GM23338 (cell line): ENCODE data around the gene APP. TPM values are rescaled to one million over a fixed set of nuclear protein-coding genes. Genes with fewer than 3 reads are reported as not detected.

Experiments
- ATAC-seq: fragments of 200-7000 bp; cut with Tn5 transposase; 3 replicates; pipeline ENCODE4 v1.9.1; 2020
- DNase-seq: peaks from one replicate; pipeline ENCODE4 v3.0.0-alpha.2; 2015; ENCODE audit warnings: low spot score
- H2AFZ ChIP-seq: fragments of 200-600 bp; sonication (generic); 2 replicates; pipeline ENCODE4 v1.8.0; 2016; ENCODE audit warnings: antibody characterized with exemption, mild to moderate bottlenecking, moderate library complexity
- H3F3A ChIP-seq: fragments of 200-600 bp; sonication (generic); replicated peaks from 2 replicates; pipeline ENCODE4 v1.8.0; 2017; ENCODE audit warnings: antibody characterized with exemption, mixed run types, low read depth
- H3K27ac ChIP-seq: fragments of 200-600 bp; sonication (generic); 2 replicates; pipeline ENCODE4 v1.6.1; 2016; ENCODE audit warnings: low read depth
- H3K27me3 ChIP-seq: fragments of 200-600 bp; sonication (generic); 2 replicates; pipeline ENCODE4 v1.8.0; 2016; ENCODE audit warnings: mild to moderate bottlenecking, mixed run types, moderate library complexity; ENCODE audit not compliant: insufficient read depth
- H3K36me3 ChIP-seq: fragments of 200-600 bp; sonication (generic); 2 replicates; pipeline ENCODE4 v1.8.0; 2016; ENCODE audit warnings: mild to moderate bottlenecking; ENCODE audit not compliant: insufficient read depth
- H3K4me1 ChIP-seq: fragments of 200-600 bp; sonication (generic); 2 replicates; pipeline ENCODE4 v1.8.0; 2016; ENCODE audit warnings: mild to moderate bottlenecking, moderate library complexity; ENCODE audit not compliant: insufficient read depth
- H3K4me2 ChIP-seq: fragments of 200-600 bp; sonication (generic); 2 replicates; pipeline ENCODE4 v1.7.1; 2017; ENCODE audit warnings: mixed run types
- H3K4me3 ChIP-seq: fragments of 200-600 bp; sonication (generic); 2 replicates; pipeline ENCODE4 v1.6.1; 2016; ENCODE audit warnings: mixed run types
- H3K79me2 ChIP-seq: fragments of 200-600 bp; sonication (generic); replicated peaks from 2 replicates; pipeline ENCODE4 v1.8.0; 2017; ENCODE audit warnings: mild to moderate bottlenecking; ENCODE audit not compliant: insufficient read depth
- H3K9me2 ChIP-seq: fragments of 200-600 bp; sonication (generic); 2 replicates; pipeline ENCODE4 v1.8.0; 2017; ENCODE audit not compliant: insufficient read depth
- H4K20me1 ChIP-seq: fragments of 200-600 bp; sonication (generic); replicated peaks from 2 replicates; pipeline ENCODE4 v1.8.0; 2017; ENCODE audit warnings: mild to moderate bottlenecking; ENCODE audit not compliant: insufficient read depth
- H3K27ac Mint-ChIP-seq: 2 replicates; pipeline ENCODE4 v1.8.0; 2020; ENCODE audit warnings: inconsistent platforms, mild to moderate bottlenecking, moderate library complexity, mixed read lengths
- H3K27me3 Mint-ChIP-seq: 3 replicates; pipeline ENCODE4 v1.8.0; 2022; ENCODE audit warnings: low read depth, mild to moderate bottlenecking, moderate library complexity, mixed read lengths, inconsistent platforms; ENCODE audit not compliant: insufficient read depth, poor library complexity
- H3K36me3 Mint-ChIP-seq: 3 replicates; pipeline ENCODE4 v1.8.0; 2021; ENCODE audit warnings: low read depth, mild to moderate bottlenecking, inconsistent platforms, moderate library complexity, mixed read lengths
- H3K4me1 Mint-ChIP-seq: 3 replicates; pipeline ENCODE4 v1.8.0; 2020; ENCODE audit warnings: mild to moderate bottlenecking, inconsistent platforms, mixed read lengths
- H3K4me3 Mint-ChIP-seq: 3 replicates; pipeline ENCODE4 v1.8.0; 2021; ENCODE audit warnings: moderate library complexity, mild to moderate bottlenecking, inconsistent platforms, mixed read lengths
- H3K9me3 Mint-ChIP-seq: 3 replicates; pipeline ENCODE4 v1.8.0; 2020; ENCODE audit warnings: moderate library complexity, mild to moderate bottlenecking, inconsistent platforms, mixed read lengths
- CREB1 ChIP-seq: fragments of 250-450 bp; sonication (Bioruptor Pico); IDR thresholded peaks from 2 replicates; pipeline ENCODE4 v1.5.0; 2020; ENCODE audit warnings: low read depth, mild to moderate bottlenecking, moderate library complexity
- EZH2 ChIP-seq: fragments of 200-600 bp; sonication (generic); IDR thresholded peaks from one replicate; pipeline ENCODE4 v1.8.0; 2017; ENCODE audit warnings: antibody characterized with exemption, mild to moderate bottlenecking, low read depth; ENCODE audit not compliant: unreplicated experiment
- polyA plus RNA-seq: library from polyadenylated mRNA; unstranded; fragments of >200 nt; fragmentation: Nextera tagmentation; extraction: Ambion mirVana; gene quantifications from 2 replicates; pipeline ENCODE4 v1.2.1, GENCODE V29; 2016
- total RNA-seq: library from RNA; depleted of rRNA; stranded (reverse); fragments of >200 nt; shearing (Covaris generic); gene quantifications from 2 replicates; pipeline ENCODE4 v1.2.3, GENCODE V29; 2014
- TF ChIP-seq, protein P1 (sequence below): fragments of 250-450 bp; sonication (Bioruptor Pico); IDR thresholded peaks from 2 replicates; pipeline ENCODE4 v1.5.0; 2020; ENCODE audit warnings: mild to moderate bottlenecking, moderate library complexity
- TF ChIP-seq, protein P2 (sequence below): IDR thresholded peaks from 2 replicates; pipeline ENCODE4 v1.6.1; 2016; ENCODE audit warnings: antibody characterized with exemption

The APP gene
- total and polyA plus RNA-seq, 2 experiments from 2014 or later = 69.4 to 444 TPM

DNA sequence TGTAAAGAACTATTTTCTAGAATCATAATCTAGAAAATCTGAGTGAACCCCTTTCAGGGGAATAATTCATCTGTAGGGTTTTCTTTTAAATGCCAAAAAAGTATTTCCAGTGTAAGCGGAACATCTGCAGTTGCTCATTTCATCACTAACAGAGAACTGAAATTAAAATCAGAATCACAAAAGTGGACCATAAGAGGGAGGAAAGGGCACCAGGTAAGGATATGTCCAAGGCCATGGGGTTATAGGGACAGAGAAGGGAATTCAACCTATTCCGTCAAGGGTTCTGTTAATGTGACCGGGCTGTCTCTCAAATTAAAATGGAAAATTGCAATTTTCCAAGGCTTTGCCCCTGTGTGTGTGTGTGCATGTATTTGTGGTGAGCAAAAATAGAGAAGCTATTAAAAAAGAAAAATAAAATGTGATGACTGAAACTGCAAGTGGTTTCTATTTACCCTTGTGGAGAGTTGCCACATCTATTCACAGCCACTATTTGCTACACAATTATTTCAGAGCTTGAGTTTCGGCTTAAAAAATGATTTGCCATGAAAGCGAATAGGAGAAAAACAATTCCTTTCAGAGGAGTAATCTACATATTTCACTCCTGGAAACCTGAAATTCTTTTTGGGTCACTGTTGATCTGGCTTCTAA, 53.1 kb downstream of the APP start (continued):
- TF ChIP-seq, protein P1, sequence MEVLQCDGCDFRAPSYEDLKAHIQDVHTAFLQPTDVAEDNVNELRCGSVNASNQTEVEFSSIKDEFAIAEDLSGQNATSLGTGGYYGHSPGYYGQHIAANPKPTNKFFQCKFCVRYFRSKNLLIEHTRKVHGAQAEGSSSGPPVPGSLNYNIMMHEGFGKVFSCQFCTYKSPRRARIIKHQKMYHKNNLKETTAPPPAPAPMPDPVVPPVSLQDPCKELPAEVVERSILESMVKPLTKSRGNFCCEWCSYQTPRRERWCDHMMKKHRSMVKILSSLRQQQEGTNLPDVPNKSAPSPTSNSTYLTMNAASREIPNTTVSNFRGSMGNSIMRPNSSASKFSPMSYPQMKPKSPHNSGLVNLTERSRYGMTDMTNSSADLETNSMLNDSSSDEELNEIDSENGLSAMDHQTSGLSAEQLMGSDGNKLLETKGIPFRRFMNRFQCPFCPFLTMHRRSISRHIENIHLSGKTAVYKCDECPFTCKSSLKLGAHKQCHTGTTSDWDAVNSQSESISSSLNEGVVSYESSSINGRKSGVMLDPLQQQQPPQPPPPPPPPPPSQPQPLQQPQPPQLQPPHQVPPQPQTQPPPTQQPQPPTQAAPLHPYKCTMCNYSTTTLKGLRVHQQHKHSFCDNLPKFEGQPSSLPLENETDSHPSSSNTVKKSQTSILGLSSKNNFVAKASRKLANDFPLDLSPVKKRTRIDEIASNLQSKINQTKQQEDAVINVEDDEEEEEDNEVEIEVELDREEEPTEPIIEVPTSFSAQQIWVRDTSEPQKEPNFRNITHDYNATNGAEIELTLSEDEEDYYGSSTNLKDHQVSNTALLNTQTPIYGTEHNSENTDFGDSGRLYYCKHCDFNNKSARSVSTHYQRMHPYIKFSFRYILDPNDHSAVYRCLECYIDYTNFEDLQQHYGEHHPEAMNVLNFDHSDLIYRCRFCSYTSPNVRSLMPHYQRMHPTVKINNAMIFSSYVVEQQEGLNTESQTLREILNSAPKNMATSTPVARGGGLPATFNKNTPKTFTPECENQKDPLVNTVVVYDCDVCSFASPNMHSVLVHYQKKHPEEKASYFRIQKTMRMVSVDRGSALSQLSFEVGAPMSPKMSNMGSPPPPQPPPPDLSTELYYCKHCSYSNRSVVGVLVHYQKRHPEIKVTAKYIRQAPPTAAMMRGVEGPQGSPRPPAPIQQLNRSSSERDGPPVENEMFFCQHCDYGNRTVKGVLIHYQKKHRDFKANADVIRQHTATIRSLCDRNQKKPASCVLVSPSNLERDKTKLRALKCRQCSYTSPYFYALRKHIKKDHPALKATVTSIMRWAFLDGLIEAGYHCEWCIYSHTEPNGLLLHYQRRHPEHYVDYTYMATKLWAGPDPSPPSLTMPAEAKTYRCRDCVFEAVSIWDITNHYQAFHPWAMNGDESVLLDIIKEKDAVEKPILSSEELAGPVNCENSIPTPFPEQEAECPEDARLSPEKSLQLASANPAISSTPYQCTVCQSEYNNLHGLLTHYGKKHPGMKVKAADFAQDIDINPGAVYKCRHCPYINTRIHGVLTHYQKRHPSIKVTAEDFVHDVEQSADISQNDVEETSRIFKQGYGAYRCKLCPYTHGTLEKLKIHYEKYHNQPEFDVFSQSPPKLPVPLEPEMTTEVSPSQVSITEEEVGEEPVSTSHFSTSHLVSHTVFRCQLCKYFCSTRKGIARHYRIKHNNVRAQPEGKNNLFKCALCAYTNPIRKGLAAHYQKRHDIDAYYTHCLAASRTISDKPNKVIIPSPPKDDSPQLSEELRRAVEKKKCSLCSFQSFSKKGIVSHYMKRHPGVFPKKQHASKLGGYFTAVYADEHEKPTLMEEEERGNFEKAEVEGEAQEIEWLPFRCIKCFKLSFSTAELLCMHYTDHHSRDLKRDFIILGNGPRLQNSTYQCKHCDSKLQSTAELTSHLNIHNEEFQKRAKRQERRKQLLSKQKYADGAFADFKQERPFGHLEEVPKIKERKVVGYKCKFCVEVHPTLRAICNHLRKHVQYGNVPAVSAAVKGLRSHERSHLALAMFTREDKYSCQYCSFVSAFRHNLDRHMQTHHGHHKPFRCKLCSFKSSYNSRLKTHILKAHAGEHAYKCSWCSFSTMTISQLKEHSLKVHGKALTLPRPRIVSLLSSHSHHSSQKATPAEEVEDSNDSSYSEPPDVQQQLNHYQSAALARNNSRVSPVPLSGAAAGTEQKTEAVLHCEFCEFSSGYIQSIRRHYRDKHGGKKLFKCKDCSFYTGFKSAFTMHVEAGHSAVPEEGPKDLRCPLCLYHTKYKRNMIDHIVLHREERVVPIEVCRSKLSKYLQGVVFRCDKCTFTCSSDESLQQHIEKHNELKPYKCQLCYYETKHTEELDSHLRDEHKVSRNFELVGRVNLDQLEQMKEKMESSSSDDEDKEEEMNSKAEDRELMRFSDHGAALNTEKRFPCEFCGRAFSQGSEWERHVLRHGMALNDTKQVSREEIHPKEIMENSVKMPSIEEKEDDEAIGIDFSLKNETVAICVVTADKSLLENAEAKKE (CRISPR knock-in tag) = no peak

DNA sequence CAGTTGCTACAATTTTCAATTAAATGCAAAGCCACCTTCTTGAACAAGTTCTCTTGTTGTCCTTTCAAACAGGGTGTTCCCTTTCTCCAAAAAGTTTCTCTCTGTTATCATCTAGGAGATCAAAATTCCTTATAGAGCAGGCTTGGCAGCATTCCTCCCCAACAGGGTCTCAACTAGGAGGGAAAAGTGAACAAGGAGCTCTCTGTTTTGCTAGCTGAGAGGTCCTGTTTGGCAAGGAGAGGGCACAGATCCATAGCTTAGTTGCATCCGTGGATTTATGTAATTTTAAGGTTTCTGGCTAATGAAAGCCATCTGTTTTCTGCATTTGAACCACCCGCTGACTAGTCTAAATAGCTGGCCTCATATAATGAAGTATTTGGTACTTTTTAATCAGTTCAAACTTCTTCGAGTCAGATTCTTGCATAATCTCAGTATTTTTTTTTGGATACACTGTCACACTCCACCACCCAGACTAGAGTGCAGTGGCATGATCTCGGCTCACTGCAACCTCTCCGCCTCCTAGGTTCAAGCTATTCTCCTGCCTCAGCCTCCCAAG, 54.0 kb downstream of the APP start:
- Histone ChIP-seq H3K27ac (peak overlapping the region; percentile 77), H4K20me1 (peaks cover 23% of the 10 kb centered on the region), H3K9me2 (no peaks in the 10 kb centered on the region), H3K4me1 (peaks cover 81% of the 10 kb centered on the region), H3K4me3 (no peak overlapping the region), H3F3A (no peaks in the 10 kb centered on the region), H2AFZ (no peak overlapping the region), H3K27me3 (no peaks in the 10 kb centered on the region), H3K36me3 (no peaks in the 10 kb centered on the region), H3K79me2 (peaks cover 100% of the 10 kb centered on the region), H3K4me2 (peak overlapping the region; percentile 27; the same call in 1 of the 2 replicates)
- ATAC-seq (peak; percentile 57), DNase-seq (peak; percentile 76)
- H3K36me3 Mint-ChIP-seq = peaks cover 5% of the 10 kb centered on the region; the same call in 2 of the 3 replicates
- peak overlapping the region; percentile 36; the same call in 1 of the 3 replicates for H3K4me3 Mint-ChIP-seq
- H3K9me3 Mint-ChIP-seq = no peaks in the 10 kb centered on the region
- TF ChIP-seq CREB1 (CRISPR knock-in tag) (no peak), EZH2 (no peak)
- TF ChIP-seq, protein P1 (CRISPR knock-in tag) = no peak
- TF ChIP-seq, protein P2, sequence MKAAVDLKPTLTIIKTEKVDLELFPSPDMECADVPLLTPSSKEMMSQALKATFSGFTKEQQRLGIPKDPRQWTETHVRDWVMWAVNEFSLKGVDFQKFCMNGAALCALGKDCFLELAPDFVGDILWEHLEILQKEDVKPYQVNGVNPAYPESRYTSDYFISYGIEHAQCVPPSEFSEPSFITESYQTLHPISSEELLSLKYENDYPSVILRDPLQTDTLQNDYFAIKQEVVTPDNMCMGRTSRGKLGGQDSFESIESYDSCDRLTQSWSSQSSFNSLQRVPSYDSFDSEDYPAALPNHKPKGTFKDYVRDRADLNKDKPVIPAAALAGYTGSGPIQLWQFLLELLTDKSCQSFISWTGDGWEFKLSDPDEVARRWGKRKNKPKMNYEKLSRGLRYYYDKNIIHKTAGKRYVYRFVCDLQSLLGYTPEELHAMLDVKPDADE = no peak
- peaks cover 5% of the 10 kb centered on the region for H3K27me3 Mint-ChIP-seq
- peaks cover 82% of the 10 kb centered on the region for H3K4me1 Mint-ChIP-seq
- H3K27ac Mint-ChIP-seq = peak overlapping the region; percentile 84
